ENCODE data around the gene PIK3IP1. TPM values are rescaled to one million over a fixed set of nuclear protein-coding genes. Genes with fewer than 3 reads are reported as not detected.

The PIK3IP1 gene
- total and polyA plus RNA-seq, 2 donors (not counting 3 experiments of a cell fraction or from before 2014, with no cell fraction given): 7.7 to 13.2 TPM

DNA sequence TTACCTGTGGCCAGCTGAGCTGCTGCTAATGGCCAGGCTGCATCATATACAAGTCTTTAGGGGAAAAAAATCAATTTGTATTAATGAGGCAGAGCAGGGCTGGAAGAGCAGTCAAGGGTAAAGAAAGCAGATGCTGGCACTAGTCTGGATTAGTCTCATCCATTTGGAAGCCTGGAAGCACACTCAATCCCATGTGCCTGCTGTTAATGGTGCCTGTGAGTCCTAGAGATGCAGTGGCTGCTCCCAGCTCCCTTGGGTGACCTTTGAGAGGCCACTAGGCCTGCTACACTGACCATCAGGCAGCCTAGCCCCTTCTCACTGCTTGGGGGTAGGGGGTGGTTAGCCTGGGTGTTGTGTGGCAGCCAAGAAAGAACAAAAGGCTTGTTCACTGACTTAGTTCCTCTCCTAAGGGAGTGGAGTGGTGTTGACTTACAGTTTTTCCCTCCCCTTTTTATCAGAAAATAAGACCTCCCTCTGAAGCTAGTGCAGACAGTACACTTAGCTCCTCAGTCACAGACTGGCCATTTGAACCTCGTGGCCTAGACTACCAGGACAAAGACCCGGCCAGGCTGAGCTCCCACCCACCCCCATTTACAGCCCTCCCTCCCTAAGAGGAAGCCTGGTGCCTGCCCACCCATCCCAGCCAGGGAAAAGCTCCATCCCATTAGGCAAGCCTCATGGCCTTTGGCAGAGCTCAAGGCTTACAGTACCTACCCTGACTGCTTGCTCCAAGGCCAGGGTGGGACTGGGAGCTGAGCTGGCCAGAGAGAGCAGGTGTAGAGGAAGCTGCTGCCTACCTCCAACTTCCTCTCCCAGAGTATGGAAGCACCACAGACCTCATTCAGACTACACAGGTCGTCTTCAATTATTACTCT is 7.8 kb downstream of the PIK3IP1 start:
- Histone ChIP-seq H4K20me1 (replicated peaks; ENCODE audit: control insufficient read depth, extremely low read depth, insufficient read depth, low read length) (no peaks in the 10 kb centered on the region), H3K4me2 (ENCODE audit: insufficient read depth, low read length) (no peak overlapping the region), H3K9me3 (replicated peaks; ENCODE audit: control insufficient read depth, insufficient read depth, low read length) (no peaks in the 10 kb centered on the region), H3K9ac (replicated peaks; ENCODE audit: extremely low read depth, insufficient read depth, low read length) (no peak overlapping the region), H3K79me2 (ENCODE audit: control insufficient read depth, insufficient read depth, low read length) (no peaks in the 10 kb centered on the region), H3K4me3 (replicated peaks in 1 of 3; ENCODE audit: insufficient read depth in 1 of 3, low read depth in 1 of 3, low read length in 3 of 3) (no peak overlapping the region), H3K36me3 (ENCODE audit: control insufficient read depth in 2 of 2, extremely low read depth in 1 of 2, insufficient read depth in 2 of 2, low read length in 2 of 2) (peaks cover 0 to 30% of the 10 kb centered on the region in 2 experiments), H3K27ac (ENCODE audit: insufficient read depth, low read depth, low read length) (no peak overlapping the region), H3K4me1 (ENCODE audit: control insufficient read depth, extremely low read depth, insufficient read depth, low read length) (peaks cover 21% of the 10 kb centered on the region), H3K27me3 (ENCODE audit: control insufficient read depth in 2 of 2, insufficient read depth in 2 of 2, low read length in 2 of 2) (no peaks in the 10 kb centered on the region), H3K9me1 (replicated peaks; ENCODE audit: control insufficient read depth, extremely low read depth, insufficient read depth, low read length) (no peaks in the 10 kb centered on the region), H2AFZ (ENCODE audit: low read depth, low read length) (no peak overlapping the region)
- BruUV-seq (replicated peaks): no TSS peak
- FAIRE-seq (peak; percentile 40), DNase-seq (ENCODE audit: low read depth, low spot score) (peak; percentile 41)
- ChIA-PET CTCF (interaction anchor here (0.8 to 3.9 kb wide), 7 partner anchors 8 to 73 kb away, joined by 3 to 24 read pairs (median 3); no protein-coding TSS in a partner anchor), POLR2A (no interaction called here)
- TF ChIP-seq MAX (IDR thresholded peaks at IDR 0.05; ENCODE audit: insufficient read depth, insufficient read length) (no peak), MYC (IDR thresholded peaks at IDR 0.05; ENCODE audit: low read depth, low read length) (no peak), EZH2 (IDR thresholded peaks at IDR 0.05; ENCODE audit: borderline replicate concordance, low read depth, low read length, severe bottlenecking) (no peak), FOS (IDR thresholded peaks at IDR 0.05; ENCODE audit: borderline replicate concordance, insufficient read depth, low read length) (no peak), POLR2A (IDR thresholded peaks at IDR 0.05; ENCODE audit: low read depth, low read length) (no peak), JUN (IDR thresholded peaks at IDR 0.05; ENCODE audit: borderline replicate concordance, insufficient read depth, insufficient read length, low read depth) (no peak)
- dilution Hi-C loops (cut with MboI; ENCODE audit: extremely low pct_ligation_motif_present, low sequenced_read_pairs): no loop called here
- intact Hi-C loops (cut with micrococcal nuclease): no loop called here
